Endothelial cell (in vitro differentiated cells): ENCODE data around the gene FAM234B. TPM values are rescaled to one million over a fixed set of nuclear protein-coding genes. Genes with fewer than 3 reads are reported as not detected.

Source experiments
- DNase-seq: peaks from one replicate; pipeline ENCODE4 v3.0.0; 2021; ENCODE audit warnings: low spot score
- H3K27ac Mint-ChIP-seq: one replicate; pipeline ENCODE4 v1.8.0; 2021; ENCODE audit warnings: mixed read lengths, inconsistent platforms; ENCODE audit not compliant: unreplicated experiment
- H3K27me3 Mint-ChIP-seq: one replicate; pipeline ENCODE4 v1.8.0; 2021; ENCODE audit warnings: mild to moderate bottlenecking, moderate library complexity, mixed read lengths, inconsistent platforms; ENCODE audit not compliant: unreplicated experiment
- H3K36me3 Mint-ChIP-seq: one replicate; pipeline ENCODE4 v1.8.0; 2021; ENCODE audit warnings: mild to moderate bottlenecking, low read depth, mixed read lengths, inconsistent platforms; ENCODE audit not compliant: unreplicated experiment
- H3K4me1 Mint-ChIP-seq: one replicate; pipeline ENCODE4 v1.8.0; 2021; ENCODE audit warnings: mild to moderate bottlenecking, mixed read lengths, inconsistent platforms; ENCODE audit not compliant: unreplicated experiment
- H3K4me3 Mint-ChIP-seq: one replicate; pipeline ENCODE4 v1.8.0; 2021; ENCODE audit warnings: mild to moderate bottlenecking, mixed read lengths, inconsistent platforms; ENCODE audit not compliant: unreplicated experiment
- H3K9me3 Mint-ChIP-seq: one replicate; pipeline ENCODE4 v1.8.0; 2021; ENCODE audit warnings: mixed read lengths, inconsistent platforms; ENCODE audit not compliant: unreplicated experiment
- total RNA-seq: library from RNA; stranded (reverse); fragmentation: NEBNext Ultra II Directional; extraction: Animal tissue kit (Norgen Biotek cat#: 25700); gene quantifications from one replicate; pipeline ENCODE4 v1.2.1, GENCODE V29; 2021; ENCODE audit not compliant: unreplicated experiment
- TF ChIP-seq, protein P1 (sequence below): fragments of 200-600 bp; sonication (generic); IDR thresholded peaks from one replicate; pipeline ENCODE4 v1.5.0; 2021; ENCODE audit warnings: antibody characterized with exemption; ENCODE audit not compliant: unreplicated experiment

Gene FAM234B
- total RNA-seq, 1 donor from 2014 or later = 36.3 TPM

DNA sequence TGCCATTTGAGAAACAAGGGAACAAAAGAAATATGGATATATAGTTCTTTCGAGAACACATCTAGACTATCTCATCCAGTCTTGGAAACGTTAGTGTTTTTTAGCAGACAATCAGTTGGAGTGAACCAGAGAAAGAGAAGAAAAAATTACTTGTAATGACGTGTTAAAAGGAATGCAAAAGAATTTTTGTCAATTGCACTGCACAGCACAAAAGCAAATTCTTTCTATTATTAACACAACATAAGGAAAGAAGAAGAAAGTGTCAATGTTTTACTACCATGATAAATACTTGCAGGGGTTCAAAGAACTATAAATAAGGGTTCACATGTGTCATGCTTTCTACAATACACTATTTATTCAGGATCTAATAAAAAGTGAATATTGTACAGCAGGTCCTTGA lies 86.8 kb downstream of the FAM234B start:
- DNase-seq = no peak
- TF ChIP-seq, protein P1, sequence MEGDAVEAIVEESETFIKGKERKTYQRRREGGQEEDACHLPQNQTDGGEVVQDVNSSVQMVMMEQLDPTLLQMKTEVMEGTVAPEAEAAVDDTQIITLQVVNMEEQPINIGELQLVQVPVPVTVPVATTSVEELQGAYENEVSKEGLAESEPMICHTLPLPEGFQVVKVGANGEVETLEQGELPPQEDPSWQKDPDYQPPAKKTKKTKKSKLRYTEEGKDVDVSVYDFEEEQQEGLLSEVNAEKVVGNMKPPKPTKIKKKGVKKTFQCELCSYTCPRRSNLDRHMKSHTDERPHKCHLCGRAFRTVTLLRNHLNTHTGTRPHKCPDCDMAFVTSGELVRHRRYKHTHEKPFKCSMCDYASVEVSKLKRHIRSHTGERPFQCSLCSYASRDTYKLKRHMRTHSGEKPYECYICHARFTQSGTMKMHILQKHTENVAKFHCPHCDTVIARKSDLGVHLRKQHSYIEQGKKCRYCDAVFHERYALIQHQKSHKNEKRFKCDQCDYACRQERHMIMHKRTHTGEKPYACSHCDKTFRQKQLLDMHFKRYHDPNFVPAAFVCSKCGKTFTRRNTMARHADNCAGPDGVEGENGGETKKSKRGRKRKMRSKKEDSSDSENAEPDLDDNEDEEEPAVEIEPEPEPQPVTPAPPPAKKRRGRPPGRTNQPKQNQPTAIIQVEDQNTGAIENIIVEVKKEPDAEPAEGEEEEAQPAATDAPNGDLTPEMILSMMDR = no peak
- Mint-ChIP-seq H3K4me3 (no peak overlapping the region), H3K36me3 (no peaks in the 10 kb centered on the region), H3K4me1 (peaks cover 11% of the 10 kb centered on the region), H3K27ac (peak overlapping the region; percentile 7), H3K27me3 (no peaks in the 10 kb centered on the region), H3K9me3 (no peaks in the 10 kb centered on the region)

Other genes starting within 250 kb of the FAM234B start
- gene DDX47, start 231.0 kb upstream of the FAM234B start, total RNA-seq = 45.1 TPM
- 3.4 TPM for gene GPRC5A, start 152.8 kb upstream of the FAM234B start, total RNA-seq
- not detected for gene GPRC5D, start 92.2 kb upstream of the FAM234B start, total RNA-seq
- 83.3 TPM for gene HEBP1, start 44.1 kb upstream of the FAM234B start, total RNA-seq
- 0.46 TPM for gene GSG1, start 59.3 kb downstream of the FAM234B start, total RNA-seq
- 273 TPM for gene EMP1, start 152.3 kb downstream of the FAM234B start, total RNA-seq